Islet of Langerhans (tissue), 1 donor: Measurements from ENCODE around the gene LRP11.
"Not testable (repeated sequence)": the region's sequence is repeated elsewhere in the genome, so short reads cannot be mapped to it uniquely, and the experiment has no call there.

ENCODE experiments used
- FAIRE-seq: peaks from one replicate; lab custom pipeline; 2011; peaks lifted over from hg19 to GRCh38; lab: Jason Lieb, UNC

Gene LRP11

DNA sequence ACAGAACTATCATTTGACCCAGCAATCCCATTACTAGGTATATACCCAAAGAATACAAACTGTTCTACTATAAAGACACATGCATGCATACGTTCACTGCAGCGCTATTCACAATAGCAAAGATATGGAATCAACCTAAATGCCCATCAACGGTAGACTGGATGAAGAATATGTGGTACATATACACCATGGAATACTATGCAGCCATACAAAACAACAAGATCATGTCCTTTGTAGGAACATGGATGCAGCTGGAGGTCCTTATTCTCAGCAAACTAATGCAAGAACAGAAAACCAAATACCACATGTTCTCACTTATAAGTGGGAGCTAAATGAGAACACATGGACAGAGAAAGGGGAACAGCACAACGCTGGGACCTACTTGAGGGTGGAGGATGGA lies 15.8 kb downstream of the LRP11 start:
- FAIRE-seq = not testable (repeated sequence)

DNA sequence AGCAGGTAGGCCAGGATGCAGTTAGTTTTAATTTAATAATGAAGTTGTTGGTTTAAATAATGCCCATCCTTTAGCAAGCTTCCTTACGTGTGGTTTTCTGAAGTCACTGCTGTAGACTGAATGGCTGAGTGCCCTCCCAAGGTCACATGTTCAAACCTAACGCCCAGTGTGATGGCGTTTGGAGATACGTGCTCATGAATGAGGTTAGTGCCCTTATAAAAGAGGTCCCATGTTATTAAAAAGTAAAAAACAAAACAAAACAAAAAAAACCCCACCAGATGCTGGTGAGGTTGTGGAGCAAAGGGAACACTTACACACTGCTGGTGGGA lies 16.3 kb downstream of the LRP11 start:
- FAIRE-seq = no peak

DNA sequence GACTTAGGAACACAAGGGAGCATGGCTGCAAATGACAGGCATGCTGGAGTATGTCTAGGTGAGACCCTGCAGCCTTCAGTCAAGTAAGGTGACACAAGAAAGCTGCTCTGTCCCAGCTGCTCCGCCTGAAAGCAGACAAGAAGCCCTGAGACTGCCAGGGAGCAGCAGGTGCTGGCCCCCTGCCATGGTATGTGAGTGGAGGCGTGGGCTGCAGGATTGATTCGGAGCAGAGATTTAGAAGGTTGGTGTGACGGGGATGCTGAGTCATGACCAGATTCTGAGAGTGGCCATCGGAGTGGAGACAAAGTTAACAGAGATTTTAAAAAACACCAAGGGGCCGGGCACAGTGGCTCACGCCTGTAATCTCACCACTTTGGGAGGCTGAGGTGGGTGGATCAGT lies 17.8 kb downstream of the LRP11 start:
- FAIRE-seq = no peak

DNA sequence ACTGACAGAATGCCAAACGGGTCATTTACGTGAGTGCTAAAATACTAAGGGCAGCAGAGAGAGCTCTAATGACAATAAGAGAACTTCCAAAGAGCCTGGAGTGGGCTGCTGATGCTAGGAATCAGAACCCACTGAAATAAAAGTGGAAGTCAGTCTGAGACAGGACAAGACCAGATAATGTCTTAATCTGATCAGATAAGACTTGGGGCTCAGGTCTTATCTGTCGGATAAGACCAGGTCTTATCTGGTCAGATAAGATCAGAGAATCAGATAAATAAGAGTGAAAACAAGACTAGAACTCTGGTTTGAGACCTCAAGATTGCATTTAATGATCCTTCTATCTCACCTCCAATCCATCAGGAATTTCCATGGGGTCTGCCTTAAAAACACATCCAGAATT lies 18.6 kb downstream of the LRP11 start:
- no peak for FAIRE-seq

DNA sequence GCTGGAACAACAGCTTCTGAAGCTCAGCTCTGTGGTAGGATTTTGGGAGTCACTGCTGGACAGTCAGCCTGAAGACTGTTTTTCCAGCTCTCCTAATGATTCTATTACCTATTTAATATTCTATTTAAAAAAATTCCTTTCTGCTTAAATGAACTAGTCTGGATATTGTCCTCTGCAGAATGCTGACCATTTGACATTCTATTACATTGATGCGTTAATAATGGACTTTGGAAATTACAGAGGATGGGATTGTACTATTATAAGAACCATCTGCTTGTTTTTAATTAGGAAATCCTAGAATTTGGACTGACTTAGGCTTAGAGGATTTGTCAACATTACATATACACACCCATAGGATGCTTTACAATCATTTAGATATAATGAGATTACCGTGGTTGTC lies 19.7 kb downstream of the LRP11 start:
- no peak for FAIRE-seq

DNA sequence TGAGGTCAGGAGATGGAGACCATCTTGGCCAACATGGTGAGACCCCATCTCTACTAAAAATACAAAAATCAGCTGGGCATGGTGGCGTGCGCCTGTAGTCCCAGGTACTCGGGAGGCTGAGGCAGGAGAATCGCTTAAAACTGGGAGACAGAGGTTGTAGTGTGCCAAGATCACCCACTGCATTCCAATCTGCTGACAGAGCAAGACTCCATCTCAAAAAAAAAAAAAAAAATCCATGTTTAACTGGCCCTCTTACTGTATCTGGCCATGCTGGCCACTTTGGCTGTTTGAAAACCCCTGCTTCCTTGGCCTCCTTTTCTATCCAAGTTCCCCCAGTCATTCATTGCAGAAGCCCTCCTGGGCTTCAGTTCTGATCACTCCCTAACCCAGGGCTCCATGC lies 20.1 kb downstream of the LRP11 start:
- FAIRE-seq = not testable (repeated sequence)

DNA sequence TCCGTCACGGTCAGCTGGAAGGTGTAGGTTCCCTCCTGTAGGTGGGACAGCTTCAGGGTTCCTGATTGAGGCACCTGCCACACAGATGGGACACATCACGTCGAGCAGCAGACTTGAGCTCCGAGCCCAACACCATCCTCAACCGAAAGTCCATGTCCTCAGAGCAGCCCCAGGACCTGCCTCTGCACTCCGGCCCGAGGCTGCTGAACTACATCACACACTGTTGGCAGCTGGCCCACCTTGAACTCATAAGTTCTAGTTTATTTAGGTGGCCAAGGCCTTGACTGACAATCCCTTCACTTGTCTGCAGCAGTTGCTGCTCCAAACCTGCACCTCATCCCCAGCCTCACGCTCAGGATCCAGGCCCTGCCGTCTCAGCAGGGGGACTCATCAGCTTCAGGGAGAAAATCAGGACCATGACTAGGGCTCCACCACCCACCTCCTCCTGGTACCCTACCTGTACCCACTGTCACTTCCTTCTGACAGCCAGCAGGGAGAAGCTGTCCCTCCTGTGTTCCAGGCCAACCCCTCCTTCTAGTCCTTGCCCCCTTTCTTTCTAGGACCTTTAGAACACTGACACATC lies 21.0 kb downstream of the LRP11 start:
- no peak for FAIRE-seq

GRCh38 chr6:149842331-149842730 lies 21.8 kb downstream of the LRP11 start:
- FAIRE-seq = no peak

DNA sequence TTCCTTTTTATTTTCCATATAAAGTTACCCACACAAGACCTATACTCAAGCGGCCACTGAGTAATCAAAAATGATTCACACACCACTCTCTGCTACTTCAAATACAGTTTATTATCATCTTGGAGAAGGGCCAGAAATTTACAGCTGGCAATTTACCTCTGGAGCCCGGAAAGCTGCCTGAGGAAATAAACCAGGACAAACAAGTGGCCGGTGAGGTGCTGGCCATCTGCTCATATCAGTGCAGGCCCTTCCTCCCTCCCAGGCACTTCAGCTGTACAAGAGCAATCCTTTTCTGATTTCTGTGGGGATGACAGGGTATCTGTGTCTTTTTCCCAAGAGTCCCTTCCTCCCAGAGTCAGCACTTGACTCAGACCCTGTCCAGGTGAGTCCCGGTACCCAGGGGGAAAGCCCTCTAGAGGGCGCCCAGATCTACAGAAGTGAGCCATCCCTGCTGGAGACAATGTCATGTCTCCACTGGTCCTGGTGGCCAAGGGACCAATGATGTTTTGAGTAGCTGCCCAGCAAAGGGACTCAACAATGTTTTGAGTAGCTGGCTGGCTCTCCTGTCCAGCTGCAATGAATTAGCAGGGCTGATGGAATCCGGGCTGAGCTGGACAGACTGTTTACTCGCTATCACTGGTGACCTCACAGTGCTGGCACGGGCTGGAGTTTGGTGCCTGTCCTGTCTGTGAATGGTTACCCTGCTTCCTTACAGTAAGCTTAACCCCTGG lies 23.6 kb downstream of the LRP11 start:
- peak; percentile 98 for FAIRE-seq

DNA sequence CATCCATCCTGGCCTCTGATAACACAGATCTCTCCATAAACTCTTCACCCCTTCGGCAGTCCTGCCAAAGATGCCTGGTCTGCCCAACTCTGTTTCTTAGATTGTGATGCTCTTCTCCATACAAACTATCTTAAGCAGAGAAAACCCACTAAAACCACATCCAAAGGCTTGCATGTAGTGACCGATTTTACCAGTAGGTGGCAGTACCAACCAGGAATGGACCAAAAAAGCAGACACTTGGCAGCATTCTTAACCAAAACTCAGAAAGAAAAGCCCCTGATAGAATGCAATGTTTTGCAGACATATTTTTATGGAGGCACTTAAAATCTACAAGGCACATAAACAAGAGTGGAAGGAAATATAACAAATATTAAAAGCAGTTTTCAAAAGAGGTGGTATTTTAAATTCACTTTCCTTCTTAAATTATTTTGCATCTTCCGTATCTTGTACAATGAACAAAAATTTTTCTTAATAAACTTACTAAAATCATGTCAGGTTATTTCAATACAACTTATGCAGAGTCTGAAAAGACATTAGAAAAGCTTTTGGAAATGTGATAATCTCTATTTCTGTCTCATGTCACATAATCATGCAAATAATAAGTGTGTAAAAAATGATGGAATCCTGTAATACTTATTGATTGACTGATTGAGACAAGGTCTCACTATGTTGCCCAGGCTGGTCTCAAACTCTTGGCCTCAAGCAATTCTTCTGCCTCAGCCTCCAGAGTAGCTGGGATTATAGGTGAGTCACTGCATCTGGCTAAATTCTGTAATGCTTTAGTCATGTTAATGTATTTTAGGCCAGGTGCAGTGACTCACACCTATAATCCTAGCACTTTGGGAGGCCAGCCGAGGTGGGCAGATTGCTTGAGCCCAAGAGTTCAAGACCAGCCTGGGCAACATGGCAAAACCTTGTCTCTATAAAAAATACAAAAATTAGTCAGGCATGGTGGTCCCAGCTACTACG lies 29.4 kb downstream of the LRP11 start:
- FAIRE-seq = peak; percentile 90

- no peak for FAIRE-seq
These were observed 30.5 kb downstream of the LRP11 start for GRCh38 chr6:149833651-149834050.

DNA sequence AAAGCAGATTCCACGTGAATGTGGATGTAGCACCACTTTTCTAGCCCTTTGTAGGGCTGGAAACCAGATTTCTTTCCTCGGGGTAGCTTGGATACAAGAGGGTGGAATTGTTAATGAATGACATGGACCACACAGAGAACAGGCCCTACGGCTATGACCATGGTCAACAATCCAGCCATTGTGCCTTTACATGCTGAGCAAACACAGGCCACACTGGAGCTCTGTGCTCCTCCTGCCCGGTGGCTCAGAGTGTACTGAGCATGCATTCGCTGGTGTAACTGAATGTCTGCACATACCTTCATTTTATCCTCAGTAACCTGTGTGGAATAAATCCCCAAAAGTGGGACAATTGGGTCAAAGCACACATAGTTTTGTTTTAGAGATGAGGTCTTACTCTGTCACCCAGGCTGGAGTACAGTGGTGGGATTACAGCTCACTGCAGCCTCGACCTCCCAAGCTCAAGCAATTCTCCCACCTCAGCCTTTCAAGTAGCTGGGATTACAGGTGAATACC lies 32.8 kb downstream of the LRP11 start:
- FAIRE-seq = no peak

DNA sequence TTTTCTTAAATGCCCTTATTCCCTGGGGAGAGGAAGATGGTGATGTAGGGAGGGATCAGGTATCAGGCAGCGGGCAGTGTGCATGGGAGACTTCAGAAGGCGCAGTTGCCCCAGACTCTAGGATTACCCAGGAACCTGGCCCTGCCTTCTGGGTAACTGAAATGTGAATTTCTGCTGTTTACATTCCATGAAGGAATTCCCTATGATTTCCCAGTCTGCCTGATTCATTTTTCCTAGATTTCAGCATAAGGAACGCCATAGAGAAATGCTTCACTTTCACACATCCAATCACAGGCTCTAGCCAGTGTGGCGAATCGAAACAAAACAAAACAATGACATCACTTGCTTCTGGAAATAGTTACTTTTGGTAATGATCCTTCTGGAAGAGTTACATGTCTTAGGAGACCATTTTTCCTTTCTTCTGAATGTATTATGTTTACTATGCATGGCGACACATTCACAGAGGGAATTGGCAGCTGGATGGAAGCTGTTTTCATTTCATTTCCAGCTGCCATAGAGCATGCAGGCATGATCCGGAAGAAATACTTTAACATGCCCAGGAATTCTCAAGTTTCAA lies 33.3 kb downstream of the LRP11 start:
- FAIRE-seq = no peak

GRCh38 chr6:149825292-149825691 lies 38.9 kb downstream of the LRP11 start:
- no peak for FAIRE-seq

GRCh38 chr6:149823013-149823412 lies 41.1 kb downstream of the LRP11 start:
- no peak for FAIRE-seq

DNA sequence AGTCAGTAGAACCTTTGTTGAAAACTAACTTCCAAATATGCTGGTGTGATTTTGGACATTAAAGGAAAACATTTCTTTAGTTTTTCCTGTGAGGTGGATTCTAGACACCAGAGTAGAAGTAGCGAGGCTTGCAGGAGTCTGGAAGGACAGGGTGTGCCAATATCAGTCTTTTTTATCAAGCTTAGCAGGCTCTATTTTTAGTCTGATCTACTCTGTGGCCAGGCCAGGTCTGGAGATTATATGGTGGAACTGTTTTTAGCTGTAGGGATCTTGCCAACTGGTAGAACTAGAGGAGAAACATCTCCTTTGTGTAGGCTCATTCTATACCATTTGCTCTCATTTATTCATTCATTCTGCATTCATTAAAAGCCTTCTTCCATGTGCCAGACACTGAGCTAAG lies 42.7 kb downstream of the LRP11 start:
- FAIRE-seq = no peak

DNA sequence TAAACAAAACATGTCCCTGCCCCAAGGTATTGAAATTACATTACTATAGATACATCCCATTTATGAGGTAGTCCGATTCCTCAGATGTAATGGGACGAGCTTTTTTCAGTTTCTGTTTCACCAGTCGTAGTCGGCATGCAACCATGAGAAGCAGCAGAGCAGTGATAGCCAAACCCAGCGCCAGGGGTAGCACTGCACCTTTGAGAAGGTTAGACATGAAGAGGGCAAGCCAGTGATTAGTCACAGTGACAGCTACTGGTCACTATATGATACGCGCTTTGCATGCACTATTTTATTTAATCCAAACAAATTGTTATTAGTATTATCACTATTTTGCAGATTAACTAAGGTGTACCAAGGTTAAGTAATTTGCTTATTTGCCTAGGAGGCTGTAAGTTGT lies 43.7 kb downstream of the LRP11 start:
- FAIRE-seq = no peak

DNA sequence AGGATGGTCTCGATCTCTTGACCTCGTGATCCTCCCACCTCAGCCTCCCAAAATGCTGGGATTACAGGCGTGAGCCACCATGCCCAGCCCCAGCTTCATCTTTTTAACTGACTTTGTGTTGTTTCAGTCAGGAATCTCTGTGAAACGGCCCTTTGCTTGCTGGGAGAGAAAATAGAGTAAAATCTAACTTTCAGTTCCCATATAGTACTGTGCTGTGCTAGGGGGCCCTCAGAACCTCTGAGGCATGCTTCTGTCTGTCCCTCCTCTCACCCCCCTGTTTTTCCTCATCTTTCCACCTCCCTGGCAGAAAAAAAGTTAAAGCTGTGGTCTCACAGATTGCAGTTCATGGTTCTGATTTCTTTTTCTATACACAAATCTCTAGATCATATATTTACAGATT lies 48.4 kb downstream of the LRP11 start:
- FAIRE-seq = no peak

DNA sequence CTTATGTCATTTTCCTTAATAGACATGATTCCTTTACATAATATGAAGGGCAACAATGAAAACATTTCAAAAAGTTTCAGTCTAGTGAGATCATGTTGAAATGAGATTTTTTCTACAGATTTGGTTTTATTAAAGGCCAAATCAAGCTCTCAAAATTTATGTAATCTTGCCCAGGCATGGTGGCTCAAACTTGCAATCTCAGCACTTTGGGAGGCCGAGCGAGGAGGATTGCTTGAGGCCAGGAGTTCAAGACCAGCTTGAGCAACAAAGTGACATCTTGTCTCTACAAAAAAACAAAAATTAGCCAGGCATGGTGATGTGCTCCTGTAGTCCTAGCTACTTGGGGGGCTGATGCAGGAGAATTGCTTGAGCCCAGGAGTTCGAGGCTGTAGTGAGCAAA lies 50.8 kb downstream of the LRP11 start:
- no peak for FAIRE-seq

- no peak for FAIRE-seq
These were observed 54.4 kb downstream of the LRP11 start for GRCh38 chr6:149809798-149810197.

DNA sequence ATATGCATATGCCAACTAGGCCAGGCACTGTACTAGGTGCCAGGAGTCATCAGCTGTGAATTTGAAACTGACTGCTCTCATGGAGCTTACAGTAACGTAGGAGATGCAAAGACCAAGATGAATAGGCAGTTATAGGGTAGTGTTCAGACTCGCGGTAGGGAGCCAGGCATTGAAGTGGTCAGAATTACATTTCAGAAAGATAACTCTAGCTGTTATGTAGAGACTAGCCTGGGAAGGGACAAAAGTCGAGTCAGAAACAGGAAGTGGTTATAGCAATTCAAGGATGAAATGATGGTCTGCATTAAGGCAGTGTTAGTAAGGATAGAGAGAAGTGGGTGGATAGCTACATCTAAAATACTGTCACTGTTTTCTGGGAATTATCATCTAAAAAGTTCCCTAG lies 58.0 kb downstream of the LRP11 start:
- no peak for FAIRE-seq

GRCh38 chr6:149783551-149783950 lies 80.6 kb downstream of the LRP11 start:
- no peak for FAIRE-seq

DNA sequence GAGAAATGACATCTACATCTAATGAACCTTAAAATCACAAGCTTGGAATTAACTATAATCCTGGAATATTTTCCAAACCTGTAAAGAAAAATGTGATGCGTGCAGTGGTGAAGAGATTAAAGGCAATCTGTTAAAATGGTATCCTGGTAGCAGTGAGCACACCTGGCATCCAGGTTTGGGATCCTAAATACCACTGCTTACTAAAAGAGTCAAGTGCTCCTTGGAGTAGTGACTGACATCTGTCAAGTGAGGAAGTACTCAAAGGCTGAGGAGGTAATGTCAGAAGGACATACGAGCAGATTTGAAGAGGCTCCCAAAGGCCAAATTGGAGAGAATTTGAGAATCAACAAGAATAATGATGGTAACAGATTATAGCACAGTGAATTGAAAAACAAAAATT lies 81.8 kb downstream of the LRP11 start:
- FAIRE-seq = no peak
